GM11168 (cell line): Measurements from ENCODE around the gene HERC5.

Experiments used
- in situ Hi-C: fragments of 300-500 bp; cut with MboI; formaldehyde crosslinking; loops from one replicate; pipeline ENCODE4 v1.12.0; 2022; ENCODE audit warnings: low sequenced_read_pairs; ENCODE audit not compliant: unreplicated experiment

HERC5 gene

DNA sequence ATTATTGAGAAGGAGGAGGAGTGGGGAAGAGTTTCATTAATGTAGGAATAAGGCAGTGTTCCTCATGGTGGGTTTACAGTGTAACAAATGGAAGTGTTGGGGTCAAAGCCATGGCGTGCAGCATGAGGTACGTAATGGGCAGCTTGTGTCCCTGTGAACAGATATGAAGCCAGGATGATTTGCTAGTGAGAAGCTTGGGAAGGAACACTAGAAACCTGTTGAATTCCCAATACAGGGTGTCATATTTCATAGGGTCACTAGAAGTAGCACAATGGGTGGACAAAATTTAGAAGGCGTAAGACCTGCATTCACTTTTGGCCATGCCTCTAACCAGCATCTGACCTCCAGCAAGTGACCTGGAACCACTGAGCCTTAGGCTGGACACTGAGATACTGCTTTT lies 59.8 kb downstream of the HERC5 start:
- in situ Hi-C loops: loop anchor here (10.0 to 25.0 kb wide), 2 partner anchors 492 to 829 kb away; no protein-coding TSS in a partner anchor

DNA sequence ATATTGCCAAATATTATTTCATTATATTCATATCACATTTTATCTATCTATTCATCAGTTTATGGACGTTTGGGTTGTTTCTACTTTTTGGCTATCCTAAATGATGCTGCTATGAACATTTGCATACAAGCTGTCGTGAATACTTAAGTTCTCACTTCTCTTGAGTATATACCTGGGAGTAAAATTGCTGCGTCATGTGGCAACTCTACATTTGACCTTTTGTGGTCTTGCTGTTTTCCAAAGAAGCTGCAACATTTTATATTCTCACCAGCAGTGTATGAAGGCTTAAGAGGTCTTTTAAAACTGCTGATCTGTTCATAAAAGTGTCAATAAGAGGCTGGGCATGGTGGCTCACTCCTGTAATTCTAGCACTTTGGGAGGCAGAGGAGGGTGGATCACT lies 60.9 kb downstream of the HERC5 start:
- in situ Hi-C loops: loop anchor here (10.0 to 25.0 kb wide), 2 partner anchors 493 to 831 kb away; no protein-coding TSS in a partner anchor

DNA sequence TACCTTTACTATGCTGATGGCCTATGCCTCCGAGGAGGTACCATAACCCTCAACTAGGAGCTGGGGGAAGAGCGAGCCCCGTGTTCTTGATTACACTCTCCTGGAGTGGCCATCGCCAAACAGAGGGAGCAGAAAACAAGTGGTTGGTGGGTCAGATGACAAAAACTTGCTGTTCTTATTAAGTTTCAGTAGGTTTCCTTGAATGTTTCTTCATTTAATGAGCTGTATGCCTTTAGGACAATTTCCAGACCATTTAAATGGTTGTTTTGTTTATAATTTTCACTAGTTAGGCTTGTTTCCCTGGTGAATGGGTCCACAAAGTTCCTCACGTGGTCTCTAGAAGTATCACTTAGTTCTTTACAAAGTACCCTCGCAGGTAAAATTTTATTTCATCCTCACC lies 62.0 kb downstream of the HERC5 start:
- in situ Hi-C loops: loop anchor here (10.0 to 25.0 kb wide), 2 partner anchors 494 to 832 kb away; no protein-coding TSS in a partner anchor

DNA sequence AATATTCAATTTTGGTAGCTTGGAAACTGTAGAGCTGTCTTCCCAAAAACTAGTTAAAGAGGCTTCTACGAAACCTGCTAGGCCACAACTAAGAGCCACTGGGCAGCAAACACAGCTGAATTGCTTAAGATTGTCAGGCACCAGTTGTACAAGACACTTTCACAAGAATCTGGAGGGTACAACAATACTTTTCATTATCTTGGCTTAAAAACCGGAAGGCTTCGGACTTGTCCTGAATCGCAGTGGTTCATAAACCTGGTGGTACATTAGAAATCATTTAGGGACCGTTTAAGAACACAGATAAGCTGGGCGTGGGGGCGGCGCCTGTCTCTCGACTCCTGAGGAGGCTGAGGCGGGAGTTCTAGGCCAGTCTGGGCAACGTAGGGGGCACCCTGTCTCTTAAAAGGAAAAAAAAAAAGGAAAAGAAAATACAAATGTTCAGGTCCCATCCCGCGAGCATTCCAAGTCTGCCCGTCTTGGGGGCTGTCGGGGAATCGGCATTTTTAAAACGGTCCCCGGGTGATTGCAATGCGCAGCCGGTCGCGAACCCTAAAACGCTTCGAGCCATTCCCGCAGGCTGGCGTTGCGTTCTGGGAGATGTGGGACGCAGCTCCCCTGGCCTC lies 65.9 kb downstream of the HERC5 start:
- in situ Hi-C loops: loop anchor here (25.0 kb wide), 1 partner anchor 836 kb away; no protein-coding TSS in a partner anchor

DNA sequence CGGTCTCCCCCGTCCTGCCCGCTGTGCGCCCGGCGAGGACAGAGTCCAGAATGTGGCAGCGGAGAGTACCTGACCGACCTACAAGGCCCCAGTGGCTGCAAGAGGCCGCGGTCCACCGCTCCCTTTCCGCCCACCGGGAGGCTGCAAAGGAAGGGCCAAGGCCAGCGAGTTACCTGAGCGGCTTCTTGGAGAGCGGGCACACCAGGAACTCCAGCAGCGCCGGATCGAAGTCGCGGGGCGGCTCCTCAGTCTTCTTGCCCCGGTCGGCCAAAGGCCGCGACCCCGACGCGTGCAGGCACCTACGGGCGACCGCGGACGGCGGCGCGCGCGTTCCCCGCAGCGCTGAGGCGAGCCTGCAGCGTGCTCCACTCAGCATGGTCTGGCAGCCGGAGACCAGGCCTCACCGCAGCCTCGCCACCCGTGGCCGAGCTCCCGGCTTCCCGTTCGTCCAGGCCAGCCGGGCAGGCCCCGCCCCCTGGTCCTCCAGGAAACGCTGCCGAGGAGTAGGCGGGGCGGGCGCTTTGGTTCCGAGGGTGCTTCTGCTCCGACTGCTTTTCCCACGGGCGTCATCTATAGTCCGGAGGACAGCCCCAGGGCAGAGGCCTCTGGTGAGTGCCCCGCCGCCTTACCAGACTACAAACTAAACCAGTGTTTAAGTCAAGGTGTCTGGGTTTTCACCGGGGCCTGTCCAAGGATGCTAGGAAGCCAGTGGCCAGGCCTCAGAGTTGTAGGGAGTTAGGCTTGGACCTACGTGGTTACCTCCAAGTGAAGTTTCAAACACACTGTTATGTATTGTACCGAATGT lies 66.6 kb downstream of the HERC5 start, which contains the start of gene PYURF:
Gene PYURF (minus strand): TSS at position 452 of the 805 bp plus-strand sequence. CDS start 76 bp downstream, at position 376.
- in situ Hi-C loops: loop anchor here (25.0 kb wide), 1 partner anchor 836 kb away; no protein-coding TSS in a partner anchor

DNA sequence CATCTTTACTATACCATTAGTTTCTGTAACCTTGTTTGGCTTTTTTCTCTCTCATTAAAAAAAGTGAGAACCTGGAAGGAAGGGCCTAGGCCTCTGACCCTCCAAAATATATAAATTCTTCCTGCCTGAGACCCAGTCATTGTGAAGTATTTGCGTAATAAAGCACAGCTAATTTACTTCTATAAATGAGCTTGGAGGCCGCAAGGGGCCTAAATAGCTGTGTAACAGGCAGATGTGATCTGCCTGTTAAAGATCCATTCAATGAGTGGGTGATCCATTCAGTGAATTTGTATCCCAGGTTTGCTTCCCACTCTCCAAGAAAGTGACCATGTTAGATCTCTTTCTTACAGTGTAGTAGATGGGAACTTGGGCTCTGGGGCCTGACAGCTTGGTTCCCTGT lies 67.3 kb downstream of the HERC5 start:
- in situ Hi-C loops: loop anchor here (25.0 kb wide), 1 partner anchor 837 kb away; no protein-coding TSS in a partner anchor

DNA sequence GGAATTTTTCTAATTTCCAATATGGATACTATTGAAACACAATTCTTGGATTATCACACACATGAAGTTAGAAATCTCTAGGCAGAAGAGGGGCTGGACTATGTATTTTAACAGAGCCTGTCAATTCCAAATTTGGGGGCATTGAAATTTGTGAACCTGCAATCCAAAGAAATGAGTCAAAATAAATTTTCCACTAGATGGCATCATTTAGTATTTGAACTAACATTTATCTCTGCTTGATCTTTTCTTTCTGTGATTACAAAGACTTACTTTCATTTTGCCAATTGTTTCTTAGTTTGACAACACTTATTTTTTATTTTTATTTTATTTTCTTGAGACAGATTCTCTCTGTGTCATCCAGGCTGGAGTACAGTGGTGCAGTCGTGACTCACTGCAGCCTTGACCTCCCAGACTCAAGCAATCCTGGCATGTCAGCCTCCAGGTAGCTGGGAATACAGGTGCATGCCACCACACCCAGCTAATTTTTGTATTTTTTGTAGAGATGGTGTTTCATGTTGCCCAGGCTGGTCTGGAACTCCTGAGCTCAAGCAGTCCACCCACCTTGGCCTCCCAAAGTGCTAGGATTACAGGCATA lies 69.4 kb downstream of the HERC5 start:
- in situ Hi-C loops: loop anchor here (25.0 kb wide), 1 partner anchor 286 kb away; no protein-coding TSS in a partner anchor

DNA sequence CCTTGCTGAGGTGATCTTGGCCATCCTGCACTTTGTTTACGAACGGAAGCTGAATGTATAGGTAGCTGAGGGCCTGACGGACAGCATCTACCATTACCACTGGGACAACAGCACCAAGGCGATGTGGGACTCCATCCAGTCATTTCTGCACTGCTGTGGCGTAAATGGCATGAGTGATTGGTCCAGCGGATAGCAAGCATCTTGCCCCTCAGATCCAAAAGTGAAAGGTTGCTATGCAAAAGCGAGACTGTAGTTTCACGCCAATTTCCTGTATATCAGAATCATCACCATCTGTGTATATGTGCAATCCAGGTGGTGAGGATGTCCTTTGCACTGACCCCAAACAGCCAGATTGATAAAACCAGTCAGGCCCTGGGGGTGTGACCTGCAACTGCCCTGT lies 70.9 kb downstream of the HERC5 start:
- in situ Hi-C loops: loop anchor here (25.0 kb wide), 1 partner anchor 285 kb away; no protein-coding TSS in a partner anchor

DNA sequence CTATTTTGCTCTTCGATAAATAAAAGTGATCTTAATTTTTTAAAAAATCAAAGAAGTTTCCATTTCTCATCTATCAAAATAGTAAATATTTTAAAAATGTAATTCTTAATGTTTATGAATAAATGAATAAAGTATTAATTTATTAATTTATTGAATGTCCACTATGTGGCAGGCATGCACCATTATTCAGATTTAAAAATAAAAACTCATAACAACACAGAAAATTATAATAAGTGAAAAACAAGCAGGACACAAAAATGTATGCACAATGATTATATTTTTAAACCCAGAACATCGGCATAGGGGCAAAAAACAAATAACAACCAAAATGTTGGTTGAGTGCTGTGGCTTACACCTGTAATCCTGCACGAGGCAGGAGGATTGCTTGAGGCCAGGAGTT lies 71.9 kb downstream of the HERC5 start:
- in situ Hi-C loops: loop anchor here (25.0 kb wide), 1 partner anchor 283 kb away; no protein-coding TSS in a partner anchor

DNA sequence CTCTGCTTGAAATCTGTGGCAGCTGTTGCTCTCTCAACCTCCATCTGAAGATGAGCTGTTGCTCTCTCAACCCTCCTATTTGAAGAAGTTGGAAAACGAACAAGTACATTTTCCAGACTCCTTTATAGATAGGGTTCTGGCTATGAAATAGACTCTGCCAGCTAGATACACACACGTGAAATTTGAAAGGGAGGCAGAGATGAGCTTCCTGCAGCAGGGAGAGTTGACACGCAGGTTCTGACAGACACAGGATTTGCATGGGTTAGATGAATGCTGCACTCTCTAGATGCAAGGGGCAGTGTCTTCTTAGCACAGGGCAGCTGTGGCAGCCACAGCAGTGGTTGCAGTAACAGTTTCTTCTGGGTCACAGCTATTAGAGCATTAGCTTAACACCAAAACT lies 74.6 kb downstream of the HERC5 start:
- in situ Hi-C loops: loop anchor here (10.0 to 25.0 kb wide), 3 partner anchors 123 to 493 kb away; no protein-coding TSS in a partner anchor

DNA sequence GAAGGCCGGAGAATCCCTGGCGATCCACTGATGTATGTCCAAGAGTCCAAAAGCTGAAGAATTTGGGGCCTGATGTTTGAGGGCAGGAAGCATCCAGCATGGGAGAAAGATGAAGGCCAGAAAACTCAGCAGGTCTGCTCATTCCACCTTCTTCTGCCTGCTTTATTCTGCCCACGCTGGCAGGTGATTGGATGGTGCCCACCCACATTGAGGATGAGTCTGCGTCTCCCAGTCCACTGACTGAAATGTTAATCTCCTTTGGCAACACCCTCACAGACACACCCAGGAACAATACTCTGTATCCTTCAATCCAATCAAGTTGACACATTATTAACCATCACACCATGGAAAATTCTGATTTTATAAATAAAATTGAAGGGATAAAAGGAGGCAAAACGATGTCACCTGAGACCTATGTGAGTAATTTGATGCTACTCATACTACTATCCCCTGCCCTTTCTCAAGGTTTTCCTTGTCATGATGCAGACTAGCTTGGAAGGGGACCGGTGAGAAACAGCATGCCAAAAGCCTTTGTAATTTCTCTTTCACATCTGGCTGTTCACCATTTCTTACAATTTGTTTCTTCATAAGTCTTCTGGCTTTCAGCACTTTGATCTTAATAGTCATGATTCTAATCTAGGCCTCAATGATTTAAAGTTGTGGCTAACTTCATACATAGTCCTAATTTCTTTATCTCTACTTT lies 76.3 kb downstream of the HERC5 start:
- in situ Hi-C loops: loop anchor here (10.0 to 25.0 kb wide), 3 partner anchors 122 to 492 kb away; no protein-coding TSS in a partner anchor

DNA sequence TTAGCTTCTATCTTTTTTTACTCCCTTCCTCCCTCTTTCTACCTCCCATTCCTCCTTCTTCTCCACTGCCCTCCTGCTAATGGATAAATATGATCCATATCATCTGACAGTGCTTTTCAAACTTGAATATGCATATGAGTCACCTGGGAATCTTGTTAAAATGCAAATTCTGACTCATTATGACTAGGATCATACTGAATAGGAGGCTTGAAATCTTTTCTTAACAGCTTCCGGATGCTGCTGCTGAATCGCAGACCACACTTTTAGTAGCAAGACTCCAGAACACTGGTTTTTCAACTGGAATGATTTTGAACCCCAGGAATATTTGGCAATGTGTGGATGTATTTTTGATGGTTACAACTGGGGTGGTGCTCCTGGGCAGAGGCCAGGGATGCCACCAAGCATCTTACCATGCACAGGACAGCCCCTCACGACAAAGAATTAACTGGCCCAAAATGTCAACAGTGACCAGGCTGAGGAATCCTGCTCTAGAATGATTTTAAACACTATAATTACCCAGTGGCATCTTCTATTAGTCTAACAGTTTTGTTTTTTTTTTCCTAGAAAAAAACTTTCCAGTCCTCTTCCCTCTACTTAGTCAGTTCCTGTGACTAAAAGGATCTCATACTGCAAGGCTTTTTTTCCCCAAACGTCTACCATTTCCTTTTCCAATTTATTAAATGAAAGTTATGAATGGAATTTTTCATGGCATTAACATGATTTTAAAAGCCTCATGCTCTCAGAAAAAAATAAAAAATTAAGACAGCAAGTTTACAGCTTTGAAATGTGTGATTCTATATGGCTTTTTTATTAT lies 77.2 kb downstream of the HERC5 start:
- in situ Hi-C loops: loop anchor here (10.0 to 25.0 kb wide), 3 partner anchors 121 to 491 kb away; no protein-coding TSS in a partner anchor

DNA sequence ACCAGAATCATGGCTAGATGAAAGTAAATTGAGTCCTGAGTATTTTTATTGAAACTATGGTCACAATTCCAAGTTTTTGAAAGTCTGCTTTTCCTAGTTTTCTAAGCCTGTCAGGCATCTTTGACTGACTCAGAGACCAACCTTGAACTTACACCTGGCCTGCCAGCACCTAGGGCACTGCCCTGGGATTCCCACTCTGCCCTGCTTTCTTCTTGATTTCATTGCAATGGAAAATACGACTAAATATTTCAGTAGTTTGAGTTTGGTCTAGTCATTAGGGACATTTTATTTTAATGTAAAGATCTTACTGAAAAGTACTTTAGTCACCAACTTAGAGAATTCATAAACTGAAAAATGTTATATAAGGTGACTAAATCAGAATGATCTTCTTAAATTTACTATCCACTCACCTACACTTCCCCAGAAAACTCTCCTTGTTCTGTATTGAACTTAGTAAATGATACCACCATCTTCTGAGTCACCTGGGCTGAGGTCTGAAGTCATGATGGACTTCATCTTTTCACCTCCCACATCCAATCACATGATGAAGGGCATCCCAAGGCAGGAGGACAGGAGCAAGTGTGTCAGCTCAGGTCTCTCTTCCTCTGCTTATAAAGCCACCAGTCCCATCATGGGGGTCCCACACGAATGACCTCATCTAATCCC lies 78.3 kb downstream of the HERC5 start:
- in situ Hi-C loops: loop anchor here (10.0 to 25.0 kb wide), 3 partner anchors 120 to 490 kb away; no protein-coding TSS in a partner anchor

DNA sequence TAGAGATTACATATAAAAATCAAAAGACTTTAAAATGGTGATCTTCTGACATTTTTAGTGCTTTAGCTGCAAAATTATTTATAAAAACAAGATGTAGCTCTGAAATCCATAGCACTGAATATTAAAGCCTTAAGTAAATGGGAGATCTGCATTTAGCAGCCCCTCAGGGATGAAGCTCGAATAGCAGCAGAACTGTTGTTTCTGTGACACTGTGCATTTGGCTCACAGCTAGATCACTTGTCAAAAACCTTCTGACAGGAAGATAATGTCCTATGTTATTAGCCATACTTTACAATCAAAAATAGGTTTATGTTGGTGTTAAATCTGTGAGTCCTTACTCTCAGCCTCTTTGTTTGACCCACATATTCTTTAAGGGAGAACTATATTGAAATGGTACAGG lies 80.8 kb downstream of the HERC5 start:
- in situ Hi-C loops: loop anchor here (10.0 to 25.0 kb wide), 3 partner anchors 117 to 487 kb away; no protein-coding TSS in a partner anchor

DNA sequence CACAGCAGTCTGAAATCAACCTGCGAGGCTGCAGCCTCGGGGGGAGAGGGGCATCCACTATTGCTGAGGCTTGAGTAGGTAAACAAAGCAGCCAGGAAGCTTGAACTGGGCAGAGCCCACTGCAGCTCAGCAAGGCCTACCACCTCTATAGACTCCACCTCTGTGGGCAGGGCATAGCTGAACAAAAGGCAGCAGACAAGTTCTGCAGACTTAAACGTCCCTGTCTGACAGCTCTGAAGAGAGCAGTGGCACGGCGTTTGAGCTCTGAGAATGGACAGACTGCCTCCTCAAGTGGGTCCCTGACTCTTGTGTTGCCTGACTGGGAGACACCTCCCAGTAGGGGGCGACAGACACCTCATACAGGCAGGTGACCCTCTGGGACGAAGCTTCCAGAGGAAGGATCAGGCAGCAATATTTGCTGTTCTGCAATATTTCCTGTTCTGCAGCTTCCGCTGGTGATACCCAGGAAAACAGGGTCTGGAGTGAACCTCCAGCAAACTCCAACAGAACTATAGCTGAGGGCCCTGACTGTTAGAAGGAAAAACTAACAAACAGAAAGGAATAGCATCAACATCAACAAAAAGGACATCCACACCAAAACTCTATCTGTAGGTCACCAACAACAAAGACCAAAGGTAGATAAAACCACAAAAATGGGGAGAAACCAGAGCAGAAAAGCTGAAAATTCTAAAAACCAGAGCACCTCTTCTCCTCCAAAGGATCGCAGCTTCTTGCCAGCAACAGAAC lies 82.6 kb downstream of the HERC5 start:
- in situ Hi-C loops: loop anchor here (10.0 to 25.0 kb wide), 3 partner anchors 115 to 485 kb away; no protein-coding TSS in a partner anchor

DNA sequence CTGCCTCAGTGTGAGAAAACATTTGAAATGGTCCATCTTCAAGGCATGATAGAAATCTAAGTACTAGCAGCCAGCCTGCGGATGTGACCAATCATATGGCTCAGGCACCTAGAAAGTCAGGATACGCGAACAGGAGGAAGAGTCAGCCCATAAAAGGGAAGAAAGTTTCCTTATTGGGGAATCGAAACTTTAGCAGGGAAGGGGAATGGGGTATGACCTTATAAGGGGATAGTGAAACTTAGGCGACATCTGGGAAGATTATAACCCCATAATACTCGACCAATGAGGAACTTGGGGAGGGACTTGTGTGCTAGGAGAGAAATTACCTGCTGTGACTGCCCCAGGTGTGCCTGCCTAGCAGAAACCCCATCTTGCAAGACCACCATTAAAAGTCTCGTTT lies 92.9 kb downstream of the HERC5 start:
- in situ Hi-C loops: loop anchor here (25.0 kb wide), 1 partner anchor 262 kb away; no protein-coding TSS in a partner anchor
